Measurements from ENCODE around the gene MORN5.

The MORN5 gene

GRCh38 chr9:122134822-122135528 is 24.7 kb upstream of the MORN5 start:
- Histone ChIP-seq H3K4me3 (no peak overlapping the region), H3K27ac (no peak overlapping the region)
- no peak for TF ChIP-seq Cebpa-rat (IDR thresholded peaks at IDR 0.05)

GRCh38 chr9:122135529-122135859 is 24.2 kb upstream of the MORN5 start:
- no peaks in the 10 kb centered on the region for H3K9me3 ChIP-seq (replicated peaks in 1 of 11)
- H3K9ac ChIP-seq, result no peak overlapping the region
- no peaks in the 10 kb centered on the region for H3K36me3 ChIP-seq
- no peak overlapping the region for H3K27ac ChIP-seq
- H3K4me2 ChIP-seq, result no peak overlapping the region
- no peak overlapping the region for H3K4me3 ChIP-seq
- peaks cover 0 to 4% (median 0%) of the 10 kb centered on the region in 11 experiments; a peak in 2 of 22 replicates for H4K20me1 ChIP-seq
- H3K4me1 ChIP-seq, result no peaks in the 10 kb centered on the region
- no peak for TF ChIP-seq Cebpa-rat (IDR thresholded peaks at IDR 0.05)
- H3K27me3 ChIP-seq, result peaks cover 0 to 13% (median 9%) of the 10 kb centered on the region in 11 experiments; a peak in 14 of 22 replicates

More at GRCh38 chr9:122134822-122135528, 24.7 kb upstream of the MORN5 start:
- no peaks in the 10 kb centered on the region for H3K4me1 ChIP-seq
- no peaks in the 10 kb centered on the region for H3K36me3 ChIP-seq
- H3K9ac ChIP-seq, result no peak overlapping the region
- H3K4me2 ChIP-seq, result no peak overlapping the region
- no peaks in the 10 kb centered on the region for H3K9me3 ChIP-seq (replicated peaks in 1 of 11)
- peaks cover 0 to 4% (median 0%) of the 10 kb centered on the region in 11 experiments; a peak in 2 of 22 replicates for H4K20me1 ChIP-seq
- H3K27me3 ChIP-seq, result peaks cover 0 to 13% (median 9%) of the 10 kb centered on the region in 11 experiments; a peak in 14 of 22 replicates

- no peaks in the 10 kb centered on the region for H3K9me3 ChIP-seq (replicated peaks in 1 of 11)
- H3K36me3 ChIP-seq, result peaks cover 15 to 27% (median 23%) of the 10 kb centered on the region in 11 experiments
- H3K27me3 ChIP-seq, result no peaks in the 10 kb centered on the region
- H3K4me1 ChIP-seq, result no peaks in the 10 kb centered on the region
- no peak overlapping the region for H3K4me3 ChIP-seq
- no peaks in the 10 kb centered on the region; a peak in 1 of 22 replicates for H4K20me1 ChIP-seq
- H3K9ac ChIP-seq, result no peak overlapping the region
- no peak overlapping the region for H3K27ac ChIP-seq
- no peak for TF ChIP-seq Cebpa-rat (IDR thresholded peaks at IDR 0.05)
- no peak overlapping the region for H3K4me2 ChIP-seq
These were observed 21.0 kb upstream of the MORN5 start for GRCh38 chr9:122138560-122139268.

GRCh38 chr9:122140368-122141193 is 19.1 kb upstream of the MORN5 start:
- TF ChIP-seq Cebpa-rat (IDR thresholded peaks at IDR 0.05), result no peak
- H4K20me1 ChIP-seq, result peaks cover 0 to 15% (median 6%) of the 10 kb centered on the region in 11 experiments; a peak in 6 of 22 replicates
- H3K4me1 ChIP-seq, result no peaks in the 10 kb centered on the region
- no peak overlapping the region for H3K4me2 ChIP-seq
- H3K36me3 ChIP-seq, result peaks cover 34 to 46% (median 41%) of the 10 kb centered on the region in 11 experiments
- H3K9ac ChIP-seq, result no peak overlapping the region
- H3K9me3 ChIP-seq (replicated peaks in 1 of 11), result no peaks in the 10 kb centered on the region
- H3K27me3 ChIP-seq, result no peaks in the 10 kb centered on the region
- no peak overlapping the region for H3K27ac ChIP-seq
- H3K4me3 ChIP-seq, result no peak overlapping the region

GRCh38 chr9:122141671-122142070 is 18.0 kb upstream of the MORN5 start:
- H3K36me3 ChIP-seq, result peaks cover 45 to 57% (median 52%) of the 10 kb centered on the region in 11 experiments
- no peak overlapping the region for H3K4me2 ChIP-seq
- H3K27ac ChIP-seq, result no peak overlapping the region
- TF ChIP-seq Cebpa-rat (IDR thresholded peaks at IDR 0.05), result no peak
- H3K9ac ChIP-seq, result no peak overlapping the region
- no peak overlapping the region for H3K4me3 ChIP-seq
- H3K9me3 ChIP-seq (replicated peaks in 1 of 11), result no peaks in the 10 kb centered on the region
- H4K20me1 ChIP-seq, result peaks cover 0 to 19% (median 10%) of the 10 kb centered on the region in 11 experiments; a peak in 6 of 22 replicates
- no peaks in the 10 kb centered on the region for H3K27me3 ChIP-seq
- no peaks in the 10 kb centered on the region for H3K4me1 ChIP-seq

GRCh38 chr9:122143296-122143695 is 16.4 kb upstream of the MORN5 start:
- no peak overlapping the region for H3K4me2 ChIP-seq
- H3K27me3 ChIP-seq, result no peaks in the 10 kb centered on the region
- TF ChIP-seq Cebpa-rat (IDR thresholded peaks at IDR 0.05), result no peak
- H3K9me3 ChIP-seq (replicated peaks in 1 of 11), result no peaks in the 10 kb centered on the region
- peaks cover 0 to 19% (median 11%) of the 10 kb centered on the region in 11 experiments; a peak in 6 of 22 replicates for H4K20me1 ChIP-seq
- H3K36me3 ChIP-seq, result peaks cover 60 to 73% (median 68%) of the 10 kb centered on the region in 11 experiments
- no peak overlapping the region for H3K4me3 ChIP-seq
- no peak overlapping the region for H3K27ac ChIP-seq
- H3K9ac ChIP-seq, result no peak overlapping the region
- H3K4me1 ChIP-seq, result no peaks in the 10 kb centered on the region

- TF ChIP-seq Cebpa-rat (IDR thresholded peaks at IDR 0.05), result no peak
- Histone ChIP-seq H3K36me3 (peaks cover 64 to 80% (median 75%) of the 10 kb centered on the region in 11 experiments), H3K27me3 (no peaks in the 10 kb centered on the region), H3K4me2 (no peak overlapping the region), H4K20me1 (peaks cover 0 to 22% (median 12%) of the 10 kb centered on the region in 11 experiments; a peak in 9 of 22 replicates), H3K9me3 (replicated peaks in 1 of 11) (no peaks in the 10 kb centered on the region), H3K27ac (no peak overlapping the region), H3K9ac (no peak overlapping the region), H3K4me1 (no peaks in the 10 kb centered on the region), H3K4me3 (no peak overlapping the region)
These were observed 15.8 kb upstream of the MORN5 start for GRCh38 chr9:122143876-122144405.

GRCh38 chr9:122144836-122145591 is 14.7 kb upstream of the MORN5 start:
- Histone ChIP-seq H3K4me3 (no peak overlapping the region), H3K4me1 (no peaks in the 10 kb centered on the region), H3K9me3 (replicated peaks in 1 of 11) (no peaks in the 10 kb centered on the region), H3K4me2 (no peak overlapping the region), H3K36me3 (peaks cover 75 to 90% (median 86%) of the 10 kb centered on the region in 11 experiments), H4K20me1 (peaks cover 0 to 29% (median 19%) of the 10 kb centered on the region in 11 experiments; a peak in 11 of 22 replicates), H3K27me3 (no peaks in the 10 kb centered on the region), H3K9ac (no peak overlapping the region), H3K27ac (no peak overlapping the region)
- no peak for TF ChIP-seq Cebpa-rat (IDR thresholded peaks at IDR 0.05)

All from BLaER1 treated with 17β-estradiol and CSF1 and Interleukin-3, amounts not matched to agents 10 nM and 100 nM (cell line).